ENCODE data around the gene SOS1.

SOS1 gene

GRCh38 chr2:38932586-38932985 lies 188.3 kb downstream of the SOS1 start:
- DNase-seq (ENCODE audit: low read depth, low spot score): no peak
